ENCODE data around the gene BAZ1A.
"Not testable (repeated sequence)": the region's sequence is repeated elsewhere in the genome, so short reads cannot be mapped to it uniquely, and the experiment has no call there.

BAZ1A gene

GRCh38 chr14:34851395-34851794, 23.8 kb downstream of the BAZ1A start:
- FAIRE-seq = no peak

GRCh38 chr14:34845869-34846268, 29.3 kb downstream of the BAZ1A start:
- no peak for FAIRE-seq

DNA sequence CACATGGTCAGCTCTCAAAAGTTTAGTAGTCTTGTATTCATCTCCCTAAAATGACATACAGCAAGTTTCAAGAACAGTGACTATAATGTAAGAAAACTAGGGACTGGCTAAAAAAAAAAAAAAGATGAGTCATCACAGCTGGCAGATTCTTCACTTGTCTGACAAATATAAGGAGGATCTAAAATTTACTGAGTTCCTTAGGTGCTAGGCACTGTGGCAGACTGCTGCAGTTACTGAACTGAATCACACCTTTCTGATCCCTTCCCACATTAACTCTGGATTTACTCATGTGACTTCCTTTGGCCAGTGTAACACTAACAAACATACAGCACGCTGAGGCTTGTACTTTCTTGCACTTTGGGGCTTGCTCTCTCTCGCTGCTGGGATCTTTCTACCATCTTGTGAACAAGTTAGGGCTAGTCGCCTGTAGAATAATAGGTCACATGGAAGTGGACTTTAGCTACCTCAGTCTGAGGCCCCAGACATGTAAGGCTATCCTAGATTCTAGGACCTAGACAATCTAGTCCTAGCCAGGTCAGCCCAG, 32.1 kb downstream of the BAZ1A start:
- FAIRE-seq = no peak

DNA sequence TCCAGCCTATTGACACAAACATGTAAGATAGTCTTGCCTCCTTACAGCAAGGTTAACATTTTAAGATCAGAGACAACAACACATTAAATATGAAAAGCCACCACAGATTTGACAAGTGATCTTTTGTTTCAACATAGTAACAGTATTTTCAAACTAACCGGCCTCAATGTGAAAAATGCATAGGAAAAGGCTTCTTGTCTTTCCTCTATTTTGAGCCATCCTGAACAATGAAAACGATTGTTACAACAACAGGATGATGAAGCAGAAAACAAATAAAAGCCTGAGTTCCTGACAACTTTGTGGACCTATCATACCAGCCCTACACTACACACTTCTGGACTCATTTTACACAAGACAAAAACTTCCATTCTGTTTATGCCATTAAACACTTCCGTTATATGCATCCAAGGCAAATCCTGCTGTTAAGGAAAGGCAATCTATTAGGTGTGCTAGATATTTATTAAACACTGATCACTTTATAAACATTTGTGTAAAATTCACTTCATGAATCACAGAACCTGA, 37.3 kb downstream of the BAZ1A start:
- FAIRE-seq = no peak

DNA sequence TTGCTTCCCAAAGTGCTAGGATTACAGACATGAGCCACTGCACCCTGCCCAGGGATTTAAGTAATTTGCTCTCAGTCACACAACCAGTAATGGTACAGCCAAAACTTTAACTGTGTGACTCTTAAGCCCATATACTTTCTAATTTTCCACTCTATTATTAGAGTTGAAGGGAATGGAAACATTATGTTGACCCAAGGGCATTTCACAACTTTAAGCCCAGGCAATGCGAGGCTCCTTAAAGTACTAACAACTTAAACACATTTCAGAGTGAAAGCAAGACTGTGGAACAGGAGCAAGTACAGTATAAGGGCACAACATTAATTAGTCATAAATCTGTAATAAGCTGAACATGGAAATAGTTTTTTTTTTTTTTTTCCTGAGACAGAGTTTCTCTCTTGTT, 39.8 kb downstream of the BAZ1A start:
- FAIRE-seq = no peak

- FAIRE-seq = no peak
These were observed 41.3 kb downstream of the BAZ1A start for GRCh38 chr14:34833549-34834523.

GRCh38 chr14:34826661-34827060, 48.5 kb downstream of the BAZ1A start:
- FAIRE-seq = no peak

DNA sequence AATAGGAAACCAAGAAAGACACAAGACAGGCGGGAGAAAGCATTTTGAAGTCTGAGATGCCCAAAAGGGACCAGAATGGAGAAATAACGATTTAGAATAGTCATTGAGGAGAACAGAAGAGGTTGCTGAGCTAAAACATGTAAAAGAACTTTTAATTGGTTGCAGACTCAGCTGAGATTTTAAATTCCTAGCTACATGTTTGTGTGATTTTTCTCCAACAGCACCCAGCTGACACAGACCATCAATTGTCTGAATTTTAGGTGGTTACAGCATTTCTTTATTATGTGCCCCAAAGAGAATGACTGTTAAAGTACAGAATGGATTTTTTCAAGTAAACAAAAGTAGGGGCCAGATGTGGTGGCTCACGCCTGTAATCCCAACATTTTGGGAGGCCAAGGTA, 50.3 kb downstream of the BAZ1A start:
- FAIRE-seq = no peak

DNA sequence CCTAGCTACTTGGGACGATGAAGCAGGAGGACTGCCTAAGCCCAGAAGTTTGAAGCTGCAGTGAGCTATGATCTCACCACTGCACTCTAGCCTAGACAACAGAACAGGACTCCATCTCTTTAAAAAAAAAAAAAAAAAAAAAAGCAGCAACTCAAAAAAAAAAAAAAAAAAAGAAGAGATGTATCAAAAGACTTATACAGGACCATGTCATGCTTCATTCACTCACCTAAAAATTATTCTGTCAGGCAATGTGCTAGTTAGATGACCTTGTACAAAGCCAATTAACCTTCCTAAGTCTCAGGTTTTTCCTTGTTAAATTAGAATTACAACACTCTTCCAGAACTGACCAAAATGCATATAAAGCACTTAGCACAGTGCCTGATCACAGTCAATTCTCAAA, 50.9 kb downstream of the BAZ1A start:
- FAIRE-seq = no peak

DNA sequence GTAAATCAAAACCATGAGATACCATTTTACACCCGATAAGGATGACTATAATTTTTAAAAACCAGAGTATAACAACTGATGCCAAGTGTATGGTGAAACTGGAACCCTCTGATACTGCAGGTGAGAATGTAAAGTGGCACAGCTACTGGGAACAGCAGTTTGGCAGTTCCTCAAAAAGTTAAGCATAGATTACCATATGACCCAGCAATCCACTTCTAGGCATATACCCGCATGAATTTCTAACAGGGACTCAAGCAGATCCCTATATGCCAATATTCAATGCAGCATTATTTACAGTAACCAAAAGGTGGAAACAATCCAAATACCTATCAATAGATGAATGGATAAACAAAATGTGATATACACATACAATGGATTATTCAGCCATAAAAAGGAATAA, 57.4 kb downstream of the BAZ1A start:
- FAIRE-seq = no peak

- peak; percentile 89 for FAIRE-seq
These were observed 65.1 kb downstream of the BAZ1A start for GRCh38 chr14:34810028-34810427.

GRCh38 chr14:34806257-34806656, 68.9 kb downstream of the BAZ1A start:
- peak; percentile 68 for FAIRE-seq

DNA sequence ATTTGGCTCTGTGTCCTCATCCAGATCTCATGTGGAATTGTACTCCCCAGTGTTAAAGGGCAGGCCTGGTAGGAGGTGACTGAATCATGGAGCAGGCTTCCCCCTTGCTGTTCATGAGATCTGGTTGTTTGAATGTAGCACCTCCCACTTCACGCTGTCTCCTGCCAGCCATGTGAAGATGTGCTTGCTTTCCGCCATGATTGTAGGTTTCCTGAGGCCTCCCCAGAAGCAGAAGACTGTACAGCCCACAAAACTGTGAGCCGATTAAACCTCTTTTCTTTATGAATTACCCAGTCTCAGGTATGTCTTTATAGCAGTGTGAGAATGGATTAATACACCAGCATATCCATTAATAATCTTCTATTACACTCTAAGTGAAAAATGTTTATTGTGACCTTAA, 70.2 kb downstream of the BAZ1A start:
- no peak for FAIRE-seq

DNA sequence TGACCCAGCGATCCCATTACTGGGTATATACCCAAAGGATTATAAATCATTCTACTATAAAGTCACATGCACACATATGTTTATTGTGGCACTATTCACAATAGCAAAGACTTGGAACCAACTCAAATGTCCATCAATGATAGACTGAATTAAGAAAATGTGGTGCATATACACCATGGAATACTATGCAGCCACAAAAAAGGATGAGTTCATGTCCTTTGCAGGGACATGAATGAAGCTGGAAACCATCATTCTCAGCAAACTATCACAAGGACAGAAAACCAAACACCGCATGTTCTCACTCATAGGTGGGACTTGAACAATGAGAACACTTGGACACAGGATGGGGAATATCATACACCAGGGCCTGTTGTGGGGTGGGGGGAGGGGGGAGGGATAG, 76.3 kb downstream of the BAZ1A start:
- FAIRE-seq = not testable (repeated sequence)

- FAIRE-seq = no peak
These were observed 77.2 kb downstream of the BAZ1A start for GRCh38 chr14:34797747-34798583.

DNA sequence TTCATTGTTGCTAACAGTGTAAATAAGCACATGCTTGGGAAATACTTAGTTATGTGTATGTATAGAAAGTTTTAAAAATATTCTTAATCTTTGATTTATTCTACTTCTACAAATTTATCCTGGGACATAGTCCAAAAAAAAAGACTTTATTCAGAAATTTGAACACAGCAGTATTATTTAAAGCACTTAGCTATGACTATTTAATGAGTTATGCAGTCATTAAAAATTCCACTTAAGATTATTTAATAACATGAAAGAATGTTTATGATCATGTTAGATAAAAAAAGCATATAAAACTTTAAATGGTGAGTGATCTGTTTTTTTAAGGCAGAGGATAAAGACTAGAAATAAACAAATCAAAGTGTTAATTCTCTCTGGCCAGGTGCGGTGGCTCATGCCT, 78.3 kb downstream of the BAZ1A start:
- no peak for FAIRE-seq

GRCh38 chr14:34794941-34795340, 80.2 kb downstream of the BAZ1A start:
- FAIRE-seq = no peak

- no peak for FAIRE-seq
These were observed 80.9 kb downstream of the BAZ1A start for GRCh38 chr14:34794217-34794616.

DNA sequence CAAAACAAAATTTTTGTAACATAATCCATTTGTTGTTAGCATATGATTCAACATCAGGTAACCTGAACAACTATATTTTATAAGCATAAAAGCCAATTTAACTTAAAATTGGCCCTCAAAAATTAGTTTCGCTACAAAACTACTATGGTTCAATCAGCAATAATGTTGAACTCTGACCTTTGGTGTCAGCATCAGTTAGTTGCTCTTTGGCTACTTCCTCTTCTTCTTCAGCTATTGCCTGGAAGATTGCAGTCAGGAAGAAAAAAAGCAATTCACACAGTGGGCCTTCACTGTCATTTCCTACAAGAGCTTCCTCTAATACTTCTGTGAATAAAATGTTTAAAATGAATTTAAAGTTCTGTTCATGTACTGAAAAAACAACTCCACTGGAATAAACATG, 82.6 kb downstream of the BAZ1A start:
- no peak for FAIRE-seq

- no peak for FAIRE-seq
These were observed 89.7 kb downstream of the BAZ1A start for GRCh38 chr14:34785223-34786006.

DNA sequence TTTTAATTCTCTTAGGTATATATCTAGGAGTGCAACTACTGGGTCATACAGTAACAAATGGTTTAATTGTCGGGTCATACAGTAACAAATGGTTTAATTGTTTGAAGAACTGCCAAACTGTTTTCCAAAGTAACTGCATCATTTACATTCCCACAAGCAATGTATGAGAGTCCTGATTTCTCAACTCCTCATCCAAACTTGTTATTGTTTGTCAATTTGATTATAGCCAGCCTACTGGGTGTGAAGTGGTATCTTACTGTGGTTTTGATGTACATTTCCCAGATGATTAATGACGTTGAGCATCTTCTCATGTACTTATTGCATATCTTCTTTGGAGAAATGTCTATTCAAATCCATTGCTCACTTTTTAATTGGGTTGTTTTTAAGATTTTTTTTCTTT, 93.1 kb downstream of the BAZ1A start:
- no peak for FAIRE-seq

DNA sequence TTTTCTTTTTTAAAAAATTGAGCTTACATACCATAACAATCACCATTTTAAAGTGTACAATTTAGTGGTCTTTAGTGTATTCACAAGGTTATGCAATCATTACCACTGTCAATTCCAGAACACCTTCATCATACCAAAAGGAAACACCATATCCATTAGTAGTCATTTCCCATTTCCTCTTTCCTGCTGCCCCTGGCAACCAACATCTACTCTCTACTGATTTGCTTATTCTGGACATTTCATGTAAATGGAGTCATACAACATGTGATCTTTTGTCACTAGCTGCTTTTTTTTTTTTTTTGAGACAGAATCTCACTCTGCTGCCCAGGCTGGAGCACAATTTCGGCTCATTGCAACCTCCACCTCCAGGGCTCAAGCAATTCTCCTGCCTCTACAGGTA, 93.9 kb downstream of the BAZ1A start:
- no peak for FAIRE-seq

- FAIRE-seq = no peak
These were observed 94.5 kb downstream of the BAZ1A start for GRCh38 chr14:34780646-34781045.
